WTC11 (cell line): ENCODE measurements around the gene ANO2.

ENCODE experiments used
- ATF2 ChIP-seq: sonication (generic); formaldehyde crosslinking; IDR thresholded peaks from 2 replicates; pipeline ENCODE4 v1.8.1; 2022; ENCODE audit warnings: low read depth, missing genetic modification reagents, borderline replicate concordance
- ATF6 ChIP-seq: sonication (generic); formaldehyde crosslinking; IDR thresholded peaks from 2 replicates; pipeline ENCODE4 v1.8.1; 2023; ENCODE audit warnings: mild to moderate bottlenecking, missing genetic modification reagents
- CREB1 ChIP-seq: sonication (generic); formaldehyde crosslinking; IDR thresholded peaks from 2 replicates; pipeline ENCODE4 v1.8.0; 2023; ENCODE audit warnings: mild to moderate bottlenecking, missing genetic modification reagents
- CTCF ChIP-seq: fragments of 200-600 bp; IDR thresholded peaks from 2 replicates; pipeline ENCODE4 v1.8.0; 2022; ENCODE audit warnings: antibody characterized with exemption
- ELF4 ChIP-seq: sonication (generic); formaldehyde crosslinking; IDR thresholded peaks from 2 replicates; pipeline ENCODE4 v1.8.1; 2022; ENCODE audit warnings: low read depth, mild to moderate bottlenecking, moderate library complexity, missing genetic modification reagents
- HMGXB4 ChIP-seq: sonication (generic); formaldehyde crosslinking; IDR thresholded peaks from 2 replicates; pipeline ENCODE4 v1.8.1; 2023; ENCODE audit warnings: mild to moderate bottlenecking, moderate library complexity, missing genetic modification reagents
- JUN ChIP-seq: sonication (generic); formaldehyde crosslinking; IDR thresholded peaks from 2 replicates; pipeline ENCODE4 v1.8.0; 2023; ENCODE audit warnings: mild to moderate bottlenecking, missing genetic modification reagents
- MAX ChIP-seq: sonication (generic); formaldehyde crosslinking; IDR thresholded peaks from 2 replicates; pipeline ENCODE4 v1.8.0; 2022; ENCODE audit warnings: mild to moderate bottlenecking, missing genetic modification reagents
- TCF7 ChIP-seq: sonication (generic); formaldehyde crosslinking; IDR thresholded peaks from 2 replicates; pipeline ENCODE4 v1.8.0; 2022; ENCODE audit warnings: mild to moderate bottlenecking, low read depth, missing genetic modification reagents, moderate library complexity
- ZBTB21 ChIP-seq: sonication (generic); formaldehyde crosslinking; IDR thresholded peaks from 2 replicates; pipeline ENCODE4 v1.8.1; 2023; ENCODE audit warnings: mild to moderate bottlenecking, missing genetic modification reagents, borderline replicate concordance
- ZNF281 ChIP-seq: sonication (generic); formaldehyde crosslinking; IDR thresholded peaks from 2 replicates; pipeline ENCODE4 v1.8.0; 2023; ENCODE audit warnings: mild to moderate bottlenecking, missing genetic modification reagents

GRCh38 chr12:5577741-5578140 is 367.3 kb downstream of the ANO2 start:
- TF ChIP-seq JUN (CRISPR knock-in tag) (no peak), CTCF (no peak), ELF4 (CRISPR knock-in tag) (no peak), MAX (CRISPR knock-in tag) (no peak), ATF6 (CRISPR knock-in tag) (no peak), TCF7 (CRISPR knock-in tag) (no peak), ZNF281 (no peak), HMGXB4 (CRISPR knock-in tag) (no peak), ZBTB21 (no peak), CREB1 (CRISPR knock-in tag) (no peak), ATF2 (CRISPR knock-in tag) (no peak)
